K562 (cell line): ENCODE data around the gene COX4I2. TPM values are rescaled to one million over a fixed set of nuclear protein-coding genes. Genes with fewer than 3 reads are reported as not detected.

Experiments used
- CBFA2T2 ChIP-seq: fragments of 450-650 bp; conservative IDR thresholded peaks from 2 replicates; pipeline ENCODE4 v1.6.1; 2017; ENCODE audit warnings: mild to moderate bottlenecking
- E2F4 ChIP-seq: sonication (generic); formaldehyde crosslinking; IDR thresholded peaks from 2 replicates; pipeline ENCODE4 v1.8.0; 2022; ENCODE audit warnings: mild to moderate bottlenecking, low read depth, missing genetic modification reagents
- FOXO4 ChIP-seq: fragments of 450-650 bp; formaldehyde crosslinking; IDR thresholded peaks from 2 replicates; pipeline ENCODE4 v1.4.0; 2020; ENCODE audit warnings: mild to moderate bottlenecking, moderate library complexity
- LEF1 ChIP-seq: fragments of 450-650 bp; IDR thresholded peaks from 2 replicates; pipeline ENCODE4 v1.6.1; 2016; ENCODE audit warnings: mild to moderate bottlenecking
- MCM7 ChIP-seq, 2 experiments: fragments of 450-650 bp; IDR thresholded peaks; 2 replicates each; pipeline ENCODE4 v1.6.1; 2016 to 2018
- MYC ChIP-seq, 2 experiments: fragments of 250-450 bp in 1 of 2; sonication (Bioruptor Pico) in 1 of 2; IDR thresholded peaks; 2 replicates each; pipeline versions ENCODE4 v1.5.1 to v1.6.1; 2012 to 2021; ENCODE audit warnings: low read depth in 2 of 2, borderline replicate concordance in 1 of 2, improper control_type of control experiment in 1 of 2, low read length in 1 of 2, mild to moderate bottlenecking in 1 of 2, moderate library complexity in 1 of 2
- NR1H2 ChIP-seq: sonication (generic); formaldehyde crosslinking; IDR thresholded peaks from 2 replicates; pipeline ENCODE4 v1.4.0; 2020; ENCODE audit warnings: mild to moderate bottlenecking, missing genetic modification reagents
- NR4A1 ChIP-seq, 2 experiments: fragments of 250-450 bp in 1 of 2; fragments of 450-650 bp in 1 of 2; sonication (Bioruptor Pico) in 1 of 2; IDR thresholded peaks; 2 replicates each; pipeline versions ENCODE4 v1.4.0 to v1.6.1; 2016 to 2020; ENCODE audit warnings: mild to moderate bottlenecking in 2 of 2, missing compliant biosample characterization in 1 of 2, missing genetic modification characterization in 1 of 2, moderate library complexity in 1 of 2
- RB1 ChIP-seq: fragments of 450-650 bp; IDR thresholded peaks from 2 replicates; pipeline ENCODE4 v1.6.1; 2017; ENCODE audit warnings: low read depth, mild to moderate bottlenecking
- RBBP5 ChIP-seq: fragments of 200-600 bp; sonication (generic); IDR thresholded peaks from 2 replicates; pipeline ENCODE4 v1.6.1; 2012; ENCODE audit warnings: borderline replicate concordance, mild to moderate bottlenecking, low read length, control low read depth, inconsistent platforms; ENCODE audit not compliant: insufficient read depth, poor library complexity, severe bottlenecking
- RFX5 ChIP-seq: IDR thresholded peaks from 2 replicates; pipeline ENCODE4 v1.6.1; 2011; ENCODE audit warnings: low read depth, mild to moderate bottlenecking, improper control_type of control experiment, low read length
- TAF7 ChIP-seq: fragments of 450-650 bp; IDR thresholded peaks from 2 replicates; pipeline ENCODE4 v1.6.1; 2016; ENCODE audit warnings: missing genetic modification characterization, missing compliant biosample characterization
- ZBTB34 ChIP-seq: fragments of 250-450 bp; sonication (Bioruptor Pico); IDR thresholded peaks from 2 replicates; pipeline ENCODE4 v1.8.0; 2021; ENCODE audit warnings: mild to moderate bottlenecking, moderate library complexity
- ZNF184 ChIP-seq: sonication (generic); formaldehyde crosslinking; IDR thresholded peaks from 2 replicates; pipeline ENCODE4 v1.5.0; 2020; ENCODE audit warnings: missing genetic modification reagents
- ZNF589 ChIP-seq: fragments of 200-800 bp; sonication (Bioruptor generic); IDR thresholded peaks from 2 replicates; pipeline ENCODE4 v1.6.1; 2016; ENCODE audit warnings: low read depth, missing genetic modification characterization, missing compliant biosample characterization
- ZNF655 ChIP-seq: fragments of 250-450 bp; sonication (Bioruptor Pico); IDR thresholded peaks from 2 replicates; pipeline ENCODE4 v1.5.0; 2021
- ZNF780A ChIP-seq: fragments of 250-450 bp; sonication (Bioruptor Pico); IDR thresholded peaks from 2 replicates; pipeline ENCODE4 v1.5.0; 2021; ENCODE audit warnings: mild to moderate bottlenecking
- polyA plus RNA-seq, 8 experiments: library from polyadenylated mRNA; depleted of rRNA in 4 of 8; stranded (reverse) in 5 of 8; unstranded in 3 of 8; fragments of >200 nt; fragmentation: Nextera tagmentation in 2 of 8; fragmentation: Illumina TruSeq in 1 of 8; extraction: Ambion mirVana in 2 of 8; extraction: Trizol in 1 of 8; gene quantifications; 2 replicates each; pipeline versions ENCODE4 v1.2.1 to v1.2.3, GENCODE V29; 2011 to 2014; ENCODE audit warnings: inconsistent platforms in 1 of 8, missing spikeins in 1 of 8
- total RNA-seq, 7 experiments: library from RNA; depleted of rRNA in 6 of 7; stranded (reverse); fragments of >200 nt in 6 of 7; fragmentation: Illumina TruSeq in 2 of 7; extraction: Trizol in 2 of 7; gene quantifications; 2 replicates each; pipeline versions ENCODE4 v1.2.1 to v1.2.3, GENCODE V29; 2011 to 2021; ENCODE audit warnings: low replicate concordance in 1 of 7
- TF ChIP-seq, protein P1 (sequence below), 3 experiments: fragments of 200-800 bp in 1 of 3; sonication (Bioruptor generic) in 1 of 3; sonication (generic) in 1 of 3; formaldehyde crosslinking in 1 of 3; IDR thresholded peaks; 2 replicates each; pipeline versions ENCODE4 v1.6.1 to v1.8.0; 2016 to 2022; ENCODE audit warnings: mild to moderate bottlenecking in 2 of 3, missing compliant biosample characterization in 2 of 3, missing genetic modification characterization in 2 of 3, missing genetic modification reagents in 1 of 3
- TF ChIP-seq, protein P2 (sequence below): conservative IDR thresholded peaks from 2 replicates; pipeline ENCODE4 v1.6.1; 2011; ENCODE audit warnings: low read depth, mild to moderate bottlenecking, low read length; ENCODE audit not compliant: control insufficient read depth

Gene COX4I2
- total and polyA plus RNA-seq, 9 of the 15 experiments (the other 6 are each of a cell fraction or from before 2014, with no cell fraction given) = not detected

DNA sequence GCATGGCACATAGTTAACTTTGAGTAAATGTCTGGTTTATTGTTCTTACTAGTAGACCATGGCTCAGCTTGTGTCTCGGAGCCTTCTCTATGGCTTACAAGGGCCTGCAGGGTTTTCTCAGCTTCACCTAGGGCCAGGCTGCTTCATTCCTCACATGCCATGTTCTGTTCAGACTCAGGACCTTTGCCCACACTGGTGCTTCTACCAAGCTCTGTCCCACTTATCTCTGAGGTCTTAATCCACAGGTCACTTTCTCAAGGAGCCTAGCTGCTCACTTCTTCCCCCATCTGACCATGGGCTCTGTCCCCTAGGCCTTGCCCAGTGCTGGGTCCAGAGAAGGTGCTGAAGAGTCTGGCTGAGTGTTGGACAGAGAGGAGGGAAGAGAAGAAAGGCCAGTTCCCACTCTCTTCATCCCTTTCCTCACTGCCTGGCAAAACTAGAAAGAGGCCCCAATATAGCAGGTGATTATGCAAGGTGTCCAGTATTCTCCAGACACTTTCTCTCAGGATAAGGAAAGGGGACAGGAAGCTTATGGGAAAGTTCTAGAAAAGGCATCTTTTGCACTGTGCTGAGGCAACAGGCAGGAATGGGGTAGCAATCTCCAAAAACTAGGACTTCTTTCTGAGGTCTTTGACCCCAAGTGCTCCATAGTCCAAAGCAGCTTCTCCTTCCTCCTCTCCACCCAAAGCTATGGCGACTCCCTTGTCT is 40.0 kb downstream of the COX4I2 start (continued):
- TF ChIP-seq, protein P1, sequence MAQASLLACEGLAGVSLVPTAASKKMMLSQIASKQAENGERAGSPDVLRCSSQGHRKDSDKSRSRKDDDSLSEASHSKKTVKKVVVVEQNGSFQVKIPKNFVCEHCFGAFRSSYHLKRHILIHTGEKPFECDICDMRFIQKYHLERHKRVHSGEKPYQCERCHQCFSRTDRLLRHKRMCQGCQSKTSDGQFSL (CRISPR knock-in tag; IDR thresholded peaks at IDR 0.05) = no peak
- TF ChIP-seq, protein P1 (tag; IDR thresholded peaks at IDR 0.05) = no peak
- TF ChIP-seq LEF1 = no peak
- no peak for TF ChIP-seq MYC (IDR thresholded peaks at IDR 0.05; ENCODE audit: low read depth, low read length)
- no peak for TF ChIP-seq MYC (CRISPR knock-in tag; IDR thresholded peaks at IDR 0.05; ENCODE audit: borderline replicate concordance, low read depth)
- TF ChIP-seq TAF7 (tag) = no peak
- no peak for TF ChIP-seq CBFA2T2
- TF ChIP-seq ZBTB34 = no peak
- TF ChIP-seq NR4A1 (CRISPR knock-in tag; IDR thresholded peaks at IDR 0.05) = no peak
- peak; percentile 52; the same call in 1 of the 2 replicates for TF ChIP-seq NR4A1 (tag; IDR thresholded peaks at IDR 0.05)
- no peak for TF ChIP-seq ZNF655
- TF ChIP-seq E2F4 (CRISPR knock-in tag) = no peak
- TF ChIP-seq ZNF184 = no peak
- TF ChIP-seq RFX5 = no peak
- TF ChIP-seq, protein P2, sequence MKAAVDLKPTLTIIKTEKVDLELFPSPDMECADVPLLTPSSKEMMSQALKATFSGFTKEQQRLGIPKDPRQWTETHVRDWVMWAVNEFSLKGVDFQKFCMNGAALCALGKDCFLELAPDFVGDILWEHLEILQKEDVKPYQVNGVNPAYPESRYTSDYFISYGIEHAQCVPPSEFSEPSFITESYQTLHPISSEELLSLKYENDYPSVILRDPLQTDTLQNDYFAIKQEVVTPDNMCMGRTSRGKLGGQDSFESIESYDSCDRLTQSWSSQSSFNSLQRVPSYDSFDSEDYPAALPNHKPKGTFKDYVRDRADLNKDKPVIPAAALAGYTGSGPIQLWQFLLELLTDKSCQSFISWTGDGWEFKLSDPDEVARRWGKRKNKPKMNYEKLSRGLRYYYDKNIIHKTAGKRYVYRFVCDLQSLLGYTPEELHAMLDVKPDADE = no peak
- TF ChIP-seq ZNF780A = no peak
- TF ChIP-seq FOXO4 (CRISPR knock-in tag) = no peak
- TF ChIP-seq MCM7 (IDR thresholded peaks at IDR 0.05) = no peak
- TF ChIP-seq ZNF589 (CRISPR knock-in tag) = 0 out of 2 replicates have a peak, but pooled peaks have one; percentile 22
- TF ChIP-seq RBBP5 = no peak
- TF ChIP-seq NR1H2 = no peak
- no peak for TF ChIP-seq RB1
